Keratinocyte (primary cell): ENCODE results near the gene PTPN12. TPM values are rescaled to one million over a fixed set of nuclear protein-coding genes. Genes with fewer than 3 reads are reported as not detected.
A peak's percentile ranks its signal among the peaks of the same experiment; 100 is the strongest.

ENCODE experiments used
- DNase-seq: peaks from one replicate; pipeline ENCODE4 v3.0.0-alpha.2; 2011; ENCODE audit warnings: low read depth, missing footprints, low spot score
- FAIRE-seq: peaks from 2 replicates; lab custom pipeline; 2011; peaks lifted over from hg19 to GRCh38; lab: Jason Lieb, UNC
- H2AFZ ChIP-seq: 2 replicates; pipeline ENCODE4 v1.6.0; 2012; ENCODE audit warnings: low read length, control low read depth, inconsistent platforms; ENCODE audit not compliant: control insufficient read depth
- H3K27ac ChIP-seq: 2 replicates; pipeline ENCODE4 v1.5.1; 2011; ENCODE audit warnings: low read length; ENCODE audit not compliant: control insufficient read depth, insufficient read depth
- H3K27me3 ChIP-seq: 3 replicates; pipeline ENCODE4 v1.6.0; 2011; ENCODE audit warnings: low read length; ENCODE audit not compliant: control insufficient read depth, insufficient read depth; ENCODE audit errors: extremely low read depth
- H3K36me3 ChIP-seq, 2 experiments: 2 replicates in 1 of 2; 3 replicates in 1 of 2; pipeline ENCODE4 v1.5.1; 2011; ENCODE audit warnings: low read length in 2 of 2, mild to moderate bottlenecking in 1 of 2; ENCODE audit not compliant: control insufficient read depth in 2 of 2, insufficient read depth in 2 of 2; ENCODE audit errors: extremely low read depth in 1 of 2
- H3K4me1 ChIP-seq: 3 replicates; pipeline ENCODE4 v1.5.1; 2011; ENCODE audit warnings: low read length; ENCODE audit not compliant: control insufficient read depth, insufficient read depth; ENCODE audit errors: extremely low read depth
- H3K4me2 ChIP-seq: 3 replicates; pipeline ENCODE4 v1.6.0; 2011; ENCODE audit warnings: low read depth, low read length; ENCODE audit not compliant: control insufficient read depth, insufficient read depth; ENCODE audit errors: extremely low read depth
- H3K4me3 ChIP-seq, 3 experiments: fragments of 200-600 bp in 1 of 3; sonication (generic) in 1 of 3; 2 replicates in 2 of 3; 3 replicates in 1 of 3; pipeline ENCODE4 v1.5.1; 2011 to 2016; ENCODE audit warnings: low read length in 3 of 3, mild to moderate bottlenecking in 3 of 3, control low read depth in 2 of 3, inconsistent platforms in 1 of 3, low read depth in 1 of 3, mixed read lengths in 1 of 3, mixed run types in 1 of 3, moderate library complexity in 1 of 3; ENCODE audit not compliant: control insufficient read depth in 2 of 3, insufficient read depth in 2 of 3; ENCODE audit errors: extremely low read depth in 1 of 3
- H3K79me2 ChIP-seq: 2 replicates; pipeline ENCODE4 v1.6.0; 2012; ENCODE audit warnings: low read length; ENCODE audit not compliant: control insufficient read depth, insufficient read depth
- H3K9ac ChIP-seq: 3 replicates; pipeline ENCODE4 v1.6.0; 2011; ENCODE audit warnings: low read length; ENCODE audit not compliant: control insufficient read depth, insufficient read depth; ENCODE audit errors: extremely low read depth
- H3K9me1 ChIP-seq: 3 replicates; pipeline ENCODE4 v1.6.0; 2011; ENCODE audit warnings: low read length; ENCODE audit not compliant: control insufficient read depth, insufficient read depth; ENCODE audit errors: extremely low read depth
- H3K9me3 ChIP-seq: 2 replicates; pipeline ENCODE4 v1.5.1; 2012; ENCODE audit warnings: low read depth, low read length; ENCODE audit not compliant: control insufficient read depth
- H4K20me1 ChIP-seq: 3 replicates; pipeline ENCODE4 v1.6.0; 2011; ENCODE audit warnings: low read length; ENCODE audit not compliant: control insufficient read depth, insufficient read depth; ENCODE audit errors: extremely low read depth
- EZH2 ChIP-seq: IDR thresholded peaks from one replicate; pipeline ENCODE4 v1.6.1; 2012; ENCODE audit warnings: inconsistent platforms, mild to moderate bottlenecking, low read length, moderate library complexity
- dilution Hi-C: fragments of 300-500 bp; cut with MboI; formaldehyde crosslinking; loops from one replicate; pipeline ENCODE4 v1.7.0; 2020; ENCODE audit warnings: low sequenced_read_pairs; ENCODE audit not compliant: extremely low pct_ligation_motif_present
- polyA minus RNA-seq, 3 experiments: library from RNA; depleted of rRNA, polyadenylated mRNA; stranded (reverse); fragments of >200 nt; gene quantifications; 1 replicate in 1 of 3; 2 replicates in 1 of 3; 3 replicates in 1 of 3; pipeline ENCODE4 v1.2.3, GENCODE V29; 2011
- polyA plus RNA-seq, 5 experiments: library from polyadenylated mRNA; depleted of rRNA in 3 of 5; stranded (reverse) in 3 of 5; stranded (forward) in 1 of 5; unstranded in 1 of 5; fragments of >200 nt; gene quantifications; 1 replicate in 1 of 5; 2 replicates in 3 of 5; 3 replicates in 1 of 5; pipeline versions ENCODE4 v1.2.1 to v1.2.3, GENCODE V29; 2011 to 2012; ENCODE audit warnings: missing spikeins in 2 of 5, low read depth in 1 of 5, low replicate concordance in 1 of 5
- TF ChIP-seq, protein P1 (sequence below), 3 experiments: IDR thresholded peaks in 1 of 3; conservative IDR thresholded peaks in 1 of 3; optimal IDR thresholded peaks in 1 of 3; 2 replicates in 2 of 3; 3 replicates in 1 of 3; pipeline versions ENCODE3 to v1.5.1; 2011; ENCODE audit warnings: low read length in 3 of 3, mild to moderate bottlenecking in 3 of 3, moderate library complexity in 2 of 3, control low read depth in 1 of 3, inconsistent platforms in 1 of 3; ENCODE audit not compliant: insufficient read depth in 2 of 3; ENCODE audit errors: extremely low read depth in 1 of 3

Gene PTPN12
- 46.9 to 61.1 TPM (median 53.1 TPM) in 3 replicates for polyA plus RNA-seq
- 136 TPM for polyA plus RNA-seq (2011; ENCODE audit: low read depth)
- polyA plus RNA-seq (2011; cell fraction: cytosol; rRNA removed) = 36.6 and 72.4 TPM in 2 replicates
- polyA plus RNA-seq (2011; cell fraction: nucleus; rRNA removed) = 80.9 and 83.7 TPM in 2 replicates
- 52.7 and 58.2 TPM in 2 replicates for polyA plus RNA-seq (2012; ENCODE audit: low replicate concordance)
- polyA minus RNA-seq = 33.2 to 101 TPM (median 77.0 TPM) in 3 replicates
- polyA minus RNA-seq (2011; cell fraction: cytosol; rRNA and poly(A)+ RNA removed) = 23.8 TPM
- 47.2 and 112 TPM in 2 replicates for polyA minus RNA-seq (2011; cell fraction: nucleus; rRNA and poly(A)+ RNA removed)

DNA sequence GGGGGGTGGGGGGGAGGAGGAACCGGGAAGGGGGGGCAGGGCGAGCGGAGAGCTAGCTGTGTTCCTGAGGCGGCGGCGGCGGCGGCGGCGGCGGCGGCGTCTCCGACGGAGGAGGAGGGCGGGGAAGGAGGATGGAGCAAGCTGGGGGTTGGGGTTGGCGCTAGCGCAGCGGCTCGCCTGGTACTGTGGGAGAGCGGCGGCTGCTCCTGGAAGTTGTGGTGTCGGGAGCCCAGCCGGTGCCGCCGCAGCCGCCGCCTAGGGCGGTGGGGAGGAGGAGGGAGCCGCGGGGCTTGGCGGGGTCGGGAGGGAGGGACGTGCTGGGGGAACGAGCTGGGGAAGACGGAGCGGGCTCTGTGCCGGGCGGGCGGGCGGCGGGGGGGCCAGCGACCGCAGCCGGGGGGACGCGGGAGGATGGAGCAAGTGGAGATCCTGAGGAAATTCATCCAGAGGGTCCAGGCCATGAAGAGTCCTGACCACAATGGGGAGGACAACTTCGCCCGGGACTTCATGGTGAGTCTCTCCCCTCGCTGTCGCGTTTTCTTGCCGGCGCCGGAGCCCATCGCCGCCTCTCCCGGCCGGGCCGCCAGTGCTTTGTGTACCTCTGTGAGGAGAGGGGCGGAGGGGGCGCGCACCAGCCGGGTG lies at the start of gene PTPN12:
PTPN12 (plus strand) TSS at position 160 of the 642 bp plus-strand sequence; CDS start at position 412, 252 bp downstream.
- DNase-seq = no peak
- peaks cover 45% of the 10 kb centered on the region for H3K79me2 ChIP-seq

DNA sequence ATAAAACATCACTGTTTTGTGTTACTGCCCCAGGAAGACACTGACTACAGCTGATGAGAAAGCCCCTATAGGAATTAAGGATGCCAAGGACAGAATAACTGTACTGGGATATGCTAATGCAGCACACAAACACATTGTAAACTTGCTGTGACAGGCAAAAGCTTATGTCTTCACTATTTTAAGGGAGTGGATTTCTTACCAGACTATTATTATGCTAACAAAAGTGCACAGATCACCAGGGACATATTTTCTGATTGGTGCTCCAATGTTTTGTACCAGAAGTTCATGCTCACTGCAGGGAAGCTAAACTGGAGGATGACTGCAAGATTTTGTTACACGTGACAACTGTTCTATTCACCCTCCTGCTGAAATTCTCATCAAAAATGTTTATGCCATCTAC lies 48.1 kb upstream of the PTPN12 start:
- no peak overlapping the region for H3K9ac ChIP-seq
- H3K79me2 ChIP-seq = no peaks in the 10 kb centered on the region
- no peak overlapping the region for H3K4me3 ChIP-seq
- H3K27me3 ChIP-seq = no peaks in the 10 kb centered on the region
- TF ChIP-seq, protein P1, sequence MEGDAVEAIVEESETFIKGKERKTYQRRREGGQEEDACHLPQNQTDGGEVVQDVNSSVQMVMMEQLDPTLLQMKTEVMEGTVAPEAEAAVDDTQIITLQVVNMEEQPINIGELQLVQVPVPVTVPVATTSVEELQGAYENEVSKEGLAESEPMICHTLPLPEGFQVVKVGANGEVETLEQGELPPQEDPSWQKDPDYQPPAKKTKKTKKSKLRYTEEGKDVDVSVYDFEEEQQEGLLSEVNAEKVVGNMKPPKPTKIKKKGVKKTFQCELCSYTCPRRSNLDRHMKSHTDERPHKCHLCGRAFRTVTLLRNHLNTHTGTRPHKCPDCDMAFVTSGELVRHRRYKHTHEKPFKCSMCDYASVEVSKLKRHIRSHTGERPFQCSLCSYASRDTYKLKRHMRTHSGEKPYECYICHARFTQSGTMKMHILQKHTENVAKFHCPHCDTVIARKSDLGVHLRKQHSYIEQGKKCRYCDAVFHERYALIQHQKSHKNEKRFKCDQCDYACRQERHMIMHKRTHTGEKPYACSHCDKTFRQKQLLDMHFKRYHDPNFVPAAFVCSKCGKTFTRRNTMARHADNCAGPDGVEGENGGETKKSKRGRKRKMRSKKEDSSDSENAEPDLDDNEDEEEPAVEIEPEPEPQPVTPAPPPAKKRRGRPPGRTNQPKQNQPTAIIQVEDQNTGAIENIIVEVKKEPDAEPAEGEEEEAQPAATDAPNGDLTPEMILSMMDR (optimal IDR thresholded peaks at IDR 0.05 in 1 of 3, IDR thresholded peaks at IDR 0.05 in 1 of 3, conservative IDR thresholded peaks at IDR 0.05 in 1 of 3; ENCODE audit: extremely low read depth in 1 of 3, insufficient read depth in 2 of 3, low read length in 3 of 3) = no peak
- TF ChIP-seq EZH2 = no peak
- FAIRE-seq (no peak), DNase-seq (no peak)
- no peaks in the 10 kb centered on the region for H4K20me1 ChIP-seq
- no peaks in the 10 kb centered on the region for H3K36me3 ChIP-seq
- no peak overlapping the region for H3K4me2 ChIP-seq
- dilution Hi-C loops = no loop called here
- H3K27ac ChIP-seq = no peak overlapping the region
- no peaks in the 10 kb centered on the region for H3K9me1 ChIP-seq
- H3K9me3 ChIP-seq = no peaks in the 10 kb centered on the region
- no peak overlapping the region for H2AFZ ChIP-seq
- no peaks in the 10 kb centered on the region for H3K4me1 ChIP-seq

More for the DNA sequence above, at the start of gene PTPN12:
- peaks cover 34% of the 10 kb centered on the region for H3K4me1 ChIP-seq
- H4K20me1 ChIP-seq = peaks cover 13% of the 10 kb centered on the region
- no peaks in the 10 kb centered on the region for H3K36me3 ChIP-seq
- H3K27ac ChIP-seq = peak within 1 kb of the TSS; percentile 99
- no peaks in the 10 kb centered on the region for H3K27me3 ChIP-seq
- FAIRE-seq = no peak
- peaks cover 4% of the 10 kb centered on the region for H3K9me1 ChIP-seq
- peak within 1 kb of the TSS; percentile 94 for H3K4me2 ChIP-seq
- H3K9ac ChIP-seq = peak within 1 kb of the TSS; percentile 94
- peak within 1 kb of the TSS; percentile 93 to 96 (median 95) for H3K4me3 ChIP-seq
- dilution Hi-C loops = no loop called here
- peak within 1 kb of the TSS; percentile 89 for H2AFZ ChIP-seq
- H3K9me3 ChIP-seq = no peaks in the 10 kb centered on the region
- no peak for TF ChIP-seq EZH2
- TF ChIP-seq, protein P1 (optimal IDR thresholded peaks at IDR 0.05 in 1 of 3, IDR thresholded peaks at IDR 0.05 in 1 of 3, conservative IDR thresholded peaks at IDR 0.05 in 1 of 3; ENCODE audit: extremely low read depth in 1 of 3, insufficient read depth in 2 of 3, low read length in 3 of 3) = no peak
